GM12878 (cell line): ENCODE data around the gene SLC6A16. TPM values are rescaled to one million over a fixed set of nuclear protein-coding genes. Genes with fewer than 3 reads are reported as not detected.
A peak's percentile ranks its signal among the peaks of the same experiment; 100 is the strongest.

Experiments
- ATAC-seq: fragments of 200-7000 bp; cut with Tn5 transposase; 3 replicates; pipeline ENCODE4 v1.9.1; 2020; ENCODE audit warnings: mild to moderate bottlenecking, moderate library complexity
- BruUV-seq: library from RNA; stranded (reverse); fragments of 400-500 nt; replicated peaks from 2 replicates; lab custom pipeline; 2021; lab: Mats Ljungman, UMichigan
- CTCF ChIA-PET: fragments of 300-600 bp; sonication (Branson Sonifier 250); formaldehyde crosslinking; extraction: SDS; loops from one replicate; lab custom pipeline; 2021; ENCODE audit warnings: inconsistent platforms; lab: Yijun Ruan, JAX
- POLR2A ChIA-PET: fragments of 350-600 bp; formaldehyde crosslinking; extraction: SDS; loops from one replicate; lab custom pipeline; 2021; ENCODE audit warnings: inconsistent platforms; lab: Charles Lee
- RAD21 ChIA-PET: fragments of 300-600 bp; sonication (Branson Sonifier 250); formaldehyde crosslinking; loops from one replicate; lab custom pipeline; 2023; ENCODE audit warnings: antibody characterized with exemption; ENCODE audit not compliant: unreplicated experiment; lab: Charles Lee
- SMC1A ChIA-PET: fragments of 300-600 bp; sonication (Branson Sonifier 250); formaldehyde crosslinking; loops from one replicate; lab custom pipeline; 2023; ENCODE audit not compliant: unreplicated experiment, uncharacterized antibody; lab: Charles Lee
- DNase-seq: peaks from one replicate; pipeline ENCODE4 v3.0.0-alpha.2; 2011; ENCODE audit warnings: low read depth, low spot score
- FAIRE-seq: peaks from 3 replicates; lab custom pipeline; 2011; peaks lifted over from hg19 to GRCh38; lab: Jason Lieb, UNC
- H2AFZ ChIP-seq: 2 replicates; pipeline ENCODE4 v1.6.0; 2011; ENCODE audit warnings: low read depth, low read length, control low read depth; ENCODE audit not compliant: control insufficient read depth
- H3K27ac ChIP-seq: 2 replicates; pipeline ENCODE4 v1.5.1; 2011; ENCODE audit warnings: control low read depth; ENCODE audit not compliant: control insufficient read depth, insufficient read depth
- H3K27me3 ChIP-seq, 2 experiments: replicated peaks in 1 of 2; 2 replicates each; pipeline versions ENCODE4 v1.6.0 to v1.6.1; 2011; ENCODE audit warnings: low read length in 1 of 2; ENCODE audit not compliant: control insufficient read depth in 2 of 2, insufficient read depth in 2 of 2
- H3K36me3 ChIP-seq, 2 experiments: 2 replicates each; pipeline ENCODE4 v1.5.1; 2011; ENCODE audit warnings: low read length in 1 of 2; ENCODE audit not compliant: control insufficient read depth in 2 of 2, insufficient read depth in 2 of 2
- H3K4me1 ChIP-seq: 2 replicates; pipeline ENCODE4 v1.6.1; 2011; ENCODE audit warnings: mild to moderate bottlenecking, low read length, moderate library complexity, mixed read lengths; ENCODE audit not compliant: control insufficient read depth, insufficient read depth
- H3K4me2 ChIP-seq: 2 replicates; pipeline ENCODE4 v1.6.0; 2011; ENCODE audit warnings: control low read depth; ENCODE audit not compliant: control insufficient read depth, insufficient read depth
- H3K4me3 ChIP-seq: fragments of 200-600 bp; sonication (generic); 2 replicates; pipeline ENCODE4 v1.5.1; 2016
- H3K79me2 ChIP-seq: 2 replicates; pipeline ENCODE4 v1.6.0; 2011; ENCODE audit warnings: low read length; ENCODE audit not compliant: control insufficient read depth, insufficient read depth
- H3K9ac ChIP-seq: 2 replicates; pipeline ENCODE4 v1.8.0; 2011; ENCODE audit warnings: low read length, control low read depth, mixed read lengths; ENCODE audit not compliant: control insufficient read depth, insufficient read depth
- H3K9me3 ChIP-seq: replicated peaks from 3 replicates; pipeline ENCODE4 v1.5.1; 2011; ENCODE audit warnings: mild to moderate bottlenecking, low read length; ENCODE audit not compliant: control insufficient read depth, insufficient read depth
- H4K20me1 ChIP-seq: 2 replicates; pipeline ENCODE4 v1.6.0; 2011; ENCODE audit not compliant: control insufficient read depth, insufficient read depth
- BRCA1 ChIP-seq: IDR thresholded peaks from 2 replicates; pipeline ENCODE4 v1.6.1; 2011; ENCODE audit warnings: low read depth, low read length, improper control_type of control experiment
- CBFB ChIP-seq: IDR thresholded peaks from 2 replicates; pipeline ENCODE4 v1.6.1; 2016; ENCODE audit warnings: antibody characterized with exemption, low read depth
- DPF2 ChIP-seq: fragments of 450-650 bp; IDR thresholded peaks from 2 replicates; pipeline ENCODE4 v1.6.1; 2017; ENCODE audit warnings: mild to moderate bottlenecking
- ESRRA ChIP-seq: IDR thresholded peaks from 2 replicates; pipeline ENCODE4 v1.6.1; 2012; ENCODE audit warnings: mild to moderate bottlenecking, low read length, improper control_type of control experiment
- ETV6 ChIP-seq, 2 experiments: fragments of 450-650 bp in 1 of 2; IDR thresholded peaks in 1 of 2; conservative IDR thresholded peaks in 1 of 2; 2 replicates each; pipeline ENCODE4 v1.6.1; 2014; ENCODE audit warnings: antibody characterized with exemption in 1 of 2, borderline replicate concordance in 1 of 2, low read depth in 1 of 2, mild to moderate bottlenecking in 1 of 2, moderate library complexity in 1 of 2
- FOXM1 ChIP-seq: IDR thresholded peaks from 2 replicates; pipeline ENCODE4 v1.6.1; 2012; ENCODE audit warnings: low read depth, mild to moderate bottlenecking, inconsistent platforms, low read length, moderate library complexity
- HDAC6 ChIP-seq: fragments of 200-600 bp; sonication (generic); IDR thresholded peaks from one replicate; pipeline ENCODE4 v1.8.0; 2017; ENCODE audit warnings: antibody characterized with exemption; ENCODE audit not compliant: unreplicated experiment
- MEF2A ChIP-seq: IDR thresholded peaks from 2 replicates; pipeline ENCODE4 v1.6.1; 2011; ENCODE audit warnings: low read depth, mild to moderate bottlenecking, low read length, moderate library complexity; ENCODE audit not compliant: insufficient read depth
- MTA2 ChIP-seq: fragments of 450-650 bp; IDR thresholded peaks from 2 replicates; pipeline ENCODE4 v1.6.1; 2016; ENCODE audit warnings: low read depth, mild to moderate bottlenecking, moderate library complexity
- MTA3 ChIP-seq: IDR thresholded peaks from 2 replicates; pipeline ENCODE4 v1.6.1; 2012; ENCODE audit warnings: low read length, inconsistent platforms, borderline replicate concordance
- NFIC ChIP-seq: IDR thresholded peaks from 2 replicates; pipeline ENCODE4 v1.6.1; 2012; ENCODE audit warnings: low read depth, mild to moderate bottlenecking, inconsistent platforms, low read length, moderate library complexity
- PAX8 ChIP-seq: fragments of 450-650 bp; IDR thresholded peaks from 2 replicates; pipeline ENCODE4 v1.6.1; 2017; ENCODE audit warnings: mild to moderate bottlenecking, moderate library complexity
- POLR2AphosphoS5 ChIP-seq: IDR thresholded peaks from 2 replicates; pipeline ENCODE4 v1.6.1; 2011; ENCODE audit warnings: mild to moderate bottlenecking, low read length, inconsistent platforms
- SREBF1 ChIP-seq: IDR thresholded peaks from 2 replicates; pipeline ENCODE4 v1.6.1; 2012; ENCODE audit warnings: mild to moderate bottlenecking, low read length
- TCF7 ChIP-seq: IDR thresholded peaks from 2 replicates; pipeline ENCODE4 v1.6.1; 2014; ENCODE audit warnings: antibody characterized with exemption, borderline replicate concordance
- YBX1 ChIP-seq: fragments of 450-650 bp; IDR thresholded peaks from 2 replicates; pipeline ENCODE4 v1.6.1; 2016; ENCODE audit warnings: antibody characterized with exemption
- ZNF207 ChIP-seq: fragments of 450-650 bp; IDR thresholded peaks from 2 replicates; pipeline ENCODE4 v1.6.1; 2014; ENCODE audit warnings: antibody characterized with exemption, mild to moderate bottlenecking, borderline replicate concordance
- ZNF24 ChIP-seq: fragments of 450-650 bp; IDR thresholded peaks from 2 replicates; pipeline ENCODE4 v1.6.1; 2017; ENCODE audit warnings: antibody characterized with exemption, mild to moderate bottlenecking
- ZNF384 ChIP-seq: IDR thresholded peaks from 2 replicates; pipeline ENCODE4 v1.6.1; 2012; ENCODE audit warnings: low read depth, mild to moderate bottlenecking, low read length, improper control_type of control experiment, borderline replicate concordance
- WGBS: methylation state at CpG from one replicate; pipeline ENCODE4 v1.1.6; 2016; ENCODE audit warnings: low lambda C conversion rate; ENCODE audit not compliant: insufficient replicate concordance, insufficient coverage; ENCODE audit errors: missing lambda C conversion rate; 5-methylcytosine and 5-hydroxymethylcytosine counted together
- in situ Hi-C: fragments of 300-500 bp; cut with MboI; formaldehyde crosslinking; loops from 9 replicates; pipeline ENCODE4 v1.14.3; 2018; ENCODE audit warnings: mixed read lengths
- intact Hi-C: fragments of 100-400 bp; cut with micrococcal nuclease; formaldehyde crosslinking; loops from one replicate; pipeline ENCODE4 v1.14.2; 2022; ENCODE audit not compliant: unreplicated experiment
- polyA plus RNA-seq, 11 experiments: library from polyadenylated mRNA; depleted of rRNA in 4 of 11; unstranded in 6 of 11; stranded (reverse) in 5 of 11; fragments of >200 nt; fragmentation: Nextera tagmentation in 4 of 11; fragmentation: Illumina TruSeq in 1 of 11; extraction: Ambion mirVana in 4 of 11; extraction: Trizol in 1 of 11; gene quantifications; 1 replicate in 1 of 11; 2 replicates in 10 of 11; pipeline versions ENCODE4 v1.2.1 to v1.2.3, GENCODE V29; 2011 to 2016; ENCODE audit warnings: inconsistent platforms in 2 of 11, missing spikeins in 2 of 11, low read depth in 1 of 11
- total RNA-seq, 4 experiments: library from RNA; depleted of rRNA in 3 of 4; stranded (reverse); fragments of >200 nt in 3 of 4; fragmentation: Illumina TruSeq in 1 of 4; extraction: Trizol in 1 of 4; gene quantifications; 2 replicates each; pipeline versions ENCODE4 v1.2.1 to v1.2.3, GENCODE V29; 2013 to 2021
- TF ChIP-seq, protein P1 (sequence below): fragments of 450-650 bp; IDR thresholded peaks from 2 replicates; pipeline ENCODE4 v1.6.1; 2017; ENCODE audit warnings: low read depth, mild to moderate bottlenecking, moderate library complexity
- TF ChIP-seq, protein P2 (sequence below): fragments of 450-650 bp; formaldehyde crosslinking; IDR thresholded peaks from 2 replicates; pipeline ENCODE4 v1.4.0; 2022; ENCODE audit warnings: mild to moderate bottlenecking, moderate library complexity

SLC6A16 gene
- total and polyA plus RNA-seq, 10 of the 15 experiments (the other 5 are each of a cell fraction or from before 2014, with no cell fraction given) = 0.23 to 3.2 (median 0.54) TPM

DNA sequence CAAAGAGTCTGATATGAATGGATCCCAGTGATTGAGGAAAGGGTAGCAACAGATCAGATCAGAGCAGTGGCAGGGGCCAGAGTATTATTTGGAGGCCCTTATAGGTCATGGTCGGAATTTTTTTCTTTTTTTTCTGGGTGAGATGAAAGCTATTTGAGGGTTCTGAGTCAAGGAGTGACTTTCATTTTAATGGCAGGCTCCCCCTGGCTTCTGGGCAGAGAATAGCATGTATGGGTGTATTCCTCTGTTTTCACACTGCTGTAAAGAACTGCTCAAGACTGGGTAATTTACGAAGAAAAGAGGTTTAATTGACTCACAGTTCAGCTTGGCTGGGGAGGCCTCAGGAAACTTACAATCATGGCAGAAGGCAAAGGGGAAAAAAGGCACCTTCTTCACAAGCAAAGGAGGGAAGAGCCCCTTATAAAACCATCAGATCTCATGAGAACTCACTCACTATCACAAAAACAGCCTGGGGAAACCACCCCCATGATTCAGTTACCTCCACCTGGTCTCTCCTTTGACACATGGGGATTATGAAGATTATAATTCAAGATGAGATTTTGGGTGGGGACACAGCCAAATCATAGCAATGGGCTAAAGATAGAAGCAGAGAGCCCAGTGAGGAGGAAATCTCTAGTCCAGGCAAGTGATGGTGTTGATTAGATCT lies 3.0 kb upstream of the SLC6A16 start:
- peaks cover 60% of the 10 kb centered on the region for H3K4me1 ChIP-seq
- FAIRE-seq = no peak
- no peaks in the 10 kb centered on the region for H3K27me3 ChIP-seq
- H4K20me1 ChIP-seq = no peaks in the 10 kb centered on the region
- in situ Hi-C loops = no loop called here
- no peak for DNase-seq
- H3K4me3 ChIP-seq = no peak overlapping the region
- H3K36me3 ChIP-seq = no peaks in the 10 kb centered on the region
- ChIA-PET CTCF (interaction anchor here (0.6 to 2.7 kb wide), 15 partner anchors 9 to 143 kb away, joined by 3 to 21 read pairs (median 5); partner anchors contain the start of gene ALDH16A1), SMC1A (interaction anchor here (0.8 to 2.5 kb wide), 9 partner anchors 9 to 102 kb away, joined by 3 to 13 read pairs (median 4); no protein-coding TSS in a partner anchor), POLR2A (interaction anchor here (1.0 to 4.5 kb wide), 3 partner anchors 8 to 12 kb away, joined by 3 to 44 read pairs (median 24); partner anchors contain the start of gene CD37), RAD21 (interaction anchor here (0.7 to 1.7 kb wide), 4 partner anchors 12 to 142 kb away, joined by 4 to 7 read pairs (median 5); no protein-coding TSS in a partner anchor)
- WGBS = 0% methylated on average over 2 of the region's 2 CpGs
- H3K9ac ChIP-seq = peak overlapping the region; percentile 10
- peak overlapping the region; percentile 87 for H3K27ac ChIP-seq
- H2AFZ ChIP-seq = peak overlapping the region; percentile 78
- peak overlapping the region; percentile 95 for H3K4me2 ChIP-seq
- intact Hi-C loops = loop anchor here (2.0 kb wide), 2 partner anchors 101 to 169 kb away; partner anchors contain the start of gene RPS11
- no peaks in the 10 kb centered on the region; the same call in 2 of the 3 replicates for H3K9me3 ChIP-seq
- BruUV-seq = no TSS peak
- peak; percentile 50 for ATAC-seq
- H3K79me2 ChIP-seq = no peaks in the 10 kb centered on the region; the same call in 1 of the 2 replicates
- TF ChIP-seq POLR2AphosphoS5 = no peak
- no peak for TF ChIP-seq NFIC
- TF ChIP-seq YBX1 = no peak
- TF ChIP-seq SREBF1 = no peak
- TF ChIP-seq TCF7 = no peak
- no peak for TF ChIP-seq HDAC6
- TF ChIP-seq MTA2 = 0 out of 2 replicates have a peak, but pooled peaks have one; percentile 10
- TF ChIP-seq, protein P1, sequence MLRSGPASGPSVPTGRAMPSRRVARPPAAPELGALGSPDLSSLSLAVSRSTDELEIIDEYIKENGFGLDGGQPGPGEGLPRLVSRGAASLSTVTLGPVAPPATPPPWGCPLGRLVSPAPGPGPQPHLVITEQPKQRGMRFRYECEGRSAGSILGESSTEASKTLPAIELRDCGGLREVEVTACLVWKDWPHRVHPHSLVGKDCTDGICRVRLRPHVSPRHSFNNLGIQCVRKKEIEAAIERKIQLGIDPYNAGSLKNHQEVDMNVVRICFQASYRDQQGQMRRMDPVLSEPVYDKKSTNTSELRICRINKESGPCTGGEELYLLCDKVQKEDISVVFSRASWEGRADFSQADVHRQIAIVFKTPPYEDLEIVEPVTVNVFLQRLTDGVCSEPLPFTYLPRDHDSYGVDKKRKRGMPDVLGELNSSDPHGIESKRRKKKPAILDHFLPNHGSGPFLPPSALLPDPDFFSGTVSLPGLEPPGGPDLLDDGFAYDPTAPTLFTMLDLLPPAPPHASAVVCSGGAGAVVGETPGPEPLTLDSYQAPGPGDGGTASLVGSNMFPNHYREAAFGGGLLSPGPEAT = no peak
- no peak for TF ChIP-seq ETV6 (conservative IDR thresholded peaks at IDR 0.05 in 1 of 2, IDR thresholded peaks at IDR 0.05 in 1 of 2; ENCODE audit: borderline replicate concordance in 1 of 2, low read depth in 1 of 2)
- TF ChIP-seq, protein P2, sequence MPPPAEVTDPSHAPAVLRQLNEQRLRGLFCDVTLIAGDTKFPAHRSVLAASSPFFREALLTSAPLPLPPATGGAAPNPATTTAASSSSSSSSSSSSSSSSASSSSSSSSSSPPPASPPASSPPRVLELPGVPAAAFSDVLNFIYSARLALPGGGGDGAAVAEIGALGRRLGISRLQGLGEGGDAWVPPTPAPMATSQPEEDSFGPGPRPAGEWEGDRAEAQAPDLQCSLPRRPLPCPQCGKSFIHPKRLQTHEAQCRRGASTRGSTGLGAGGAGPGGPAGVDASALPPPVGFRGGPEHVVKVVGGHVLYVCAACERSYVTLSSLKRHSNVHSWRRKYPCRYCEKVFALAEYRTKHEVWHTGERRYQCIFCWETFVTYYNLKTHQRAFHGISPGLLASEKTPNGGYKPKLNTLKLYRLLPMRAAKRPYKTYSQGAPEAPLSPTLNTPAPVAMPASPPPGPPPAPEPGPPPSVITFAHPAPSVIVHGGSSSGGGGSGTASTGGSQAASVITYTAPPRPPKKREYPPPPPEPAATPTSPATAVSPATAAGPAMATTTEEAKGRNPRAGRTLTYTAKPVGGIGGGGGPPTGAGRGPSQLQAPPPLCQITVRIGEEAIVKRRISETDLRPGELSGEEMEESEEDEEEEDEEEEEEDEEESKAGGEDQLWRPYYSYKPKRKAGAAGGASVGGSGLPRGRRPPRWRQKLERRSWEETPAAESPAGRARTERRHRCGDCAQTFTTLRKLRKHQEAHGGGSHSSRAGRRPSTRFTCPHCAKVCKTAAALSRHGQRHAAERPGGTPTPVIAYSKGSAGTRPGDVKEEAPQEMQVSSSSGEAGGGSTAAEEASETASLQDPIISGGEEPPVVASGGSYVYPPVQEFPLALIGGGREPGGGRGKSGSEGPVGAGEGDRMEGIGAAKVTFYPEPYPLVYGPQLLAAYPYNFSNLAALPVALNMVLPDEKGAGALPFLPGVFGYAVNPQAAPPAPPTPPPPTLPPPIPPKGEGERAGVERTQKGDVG (CRISPR knock-in tag) = no peak
- no peak for TF ChIP-seq PAX8
- TF ChIP-seq DPF2 = no peak
- TF ChIP-seq ZNF24 = no peak
- TF ChIP-seq FOXM1 = peak; percentile 80; the same call in 1 of the 2 replicates
- 0 out of 2 replicates have a peak, but pooled peaks have one; percentile 32 for TF ChIP-seq MTA3
- TF ChIP-seq ESRRA = no peak
- TF ChIP-seq MEF2A = peak; percentile 82
- no peak for TF ChIP-seq CBFB
- peak; percentile 55; the same call in 1 of the 2 replicates for TF ChIP-seq ZNF384
- TF ChIP-seq ZNF207 = no peak
- TF ChIP-seq BRCA1 = no peak
